H1 (cell line): Measurements from ENCODE around the gene NSD2. TPM values are rescaled to one million over a fixed set of nuclear protein-coding genes. Genes with fewer than 3 reads are reported as not detected.
"Not testable (repeated sequence)": the region's sequence is repeated elsewhere in the genome, so short reads cannot be mapped to it uniquely, and the experiment has no call there.

Experiments
- CTCF ChIA-PET: fragments of 300-600 bp; sonication (Branson Sonifier 250); formaldehyde crosslinking; loops from one replicate; lab custom pipeline; 2021; ENCODE audit not compliant: partially characterized antibody; lab: Charles Lee
- POLR2A ChIA-PET: fragments of 300-600 bp; sonication (Branson Sonifier 250); formaldehyde crosslinking; loops from one replicate; lab custom pipeline; 2021; ENCODE audit warnings: inconsistent platforms; ENCODE audit not compliant: partially characterized antibody; lab: Charles Lee
- DNase-seq, 2 experiments: peaks; one replicate each; pipeline versions ENCODE4 v3.0.0 to v3.0.0-alpha.2; 2010 to 2022; ENCODE audit warnings: low spot score in 2 of 2, low read depth in 1 of 2, mixed read lengths in 1 of 2
- FAIRE-seq: peaks from 2 replicates; lab custom pipeline; 2011; peaks lifted over from hg19 to GRCh38; lab: Jason Lieb, UNC
- H2AFZ ChIP-seq: 2 replicates; pipeline ENCODE4 v1.8.1; 2012; ENCODE audit warnings: low read length, inconsistent platforms
- H2AK5ac ChIP-seq: 2 replicates; pipeline ENCODE4 v1.6.1; 2013; ENCODE audit warnings: low read depth, low read length
- H2BK120ac ChIP-seq: replicated peaks from 2 replicates; pipeline ENCODE3; 2013; ENCODE audit warnings: low read depth, low read length, inconsistent platforms
- H2BK12ac ChIP-seq: 2 replicates; pipeline ENCODE4 v1.6.1; 2013; ENCODE audit warnings: low read depth, low read length
- H2BK15ac ChIP-seq: 2 replicates; pipeline ENCODE4 v1.6.1; 2013; ENCODE audit warnings: low read length
- H2BK20ac ChIP-seq: 2 replicates; pipeline ENCODE4 v1.6.1; 2013; ENCODE audit warnings: low read length
- H2BK5ac ChIP-seq: 2 replicates; pipeline ENCODE4 v1.6.1; 2013; ENCODE audit warnings: low read depth, low read length
- H3K14ac ChIP-seq: 2 replicates; pipeline ENCODE4 v1.6.1; 2013; ENCODE audit warnings: inconsistent platforms; ENCODE audit not compliant: insufficient read length
- H3K18ac ChIP-seq: 2 replicates; pipeline ENCODE4 v1.6.1; 2013; ENCODE audit warnings: low read length; ENCODE audit errors: extremely low read depth
- H3K23ac ChIP-seq: 2 replicates; pipeline ENCODE4 v1.6.1; 2013; ENCODE audit warnings: inconsistent platforms; ENCODE audit not compliant: insufficient read length
- H3K23me2 ChIP-seq: 2 replicates; pipeline ENCODE4 v1.6.1; 2013; ENCODE audit warnings: low read depth, low read length
- H3K27ac ChIP-seq: 2 replicates; pipeline ENCODE4 v1.6.1; 2011; ENCODE audit warnings: low read depth, low read length, inconsistent platforms
- H3K27me3 ChIP-seq, 4 experiments: replicated peaks in 1 of 4; 1 replicate in 1 of 4; 2 replicates in 3 of 4; pipeline versions ENCODE4 v1.6.1 to v1.8.1; 2011 to 2013; ENCODE audit warnings: low read length in 3 of 4, mild to moderate bottlenecking in 3 of 4, inconsistent platforms in 2 of 4, mixed read lengths in 2 of 4, moderate library complexity in 1 of 4; ENCODE audit not compliant: control insufficient read depth in 3 of 4, insufficient read depth in 3 of 4; ENCODE audit errors: extremely low read depth in 1 of 4
- H3K36me3 ChIP-seq, 4 experiments: 2 replicates each; pipeline versions ENCODE4 v1.6.1 to v1.8.1; 2011 to 2013; ENCODE audit warnings: mild to moderate bottlenecking in 4 of 4, low read length in 3 of 4, moderate library complexity in 2 of 4, control low read depth in 1 of 4, inconsistent platforms in 1 of 4; ENCODE audit not compliant: insufficient read depth in 4 of 4, control insufficient read depth in 2 of 4
- H3K4ac ChIP-seq: replicated peaks from 2 replicates; pipeline ENCODE3; 2013; ENCODE audit warnings: low read length, low read depth, mixed read lengths, inconsistent platforms; ENCODE audit not compliant: insufficient read length
- H3K4me1 ChIP-seq, 4 experiments: replicated peaks in 1 of 4; 1 replicate in 1 of 4; 2 replicates in 3 of 4; pipeline versions ENCODE4 v1.6.1 to v1.8.1; 2011 to 2013; ENCODE audit warnings: low read length in 3 of 4, inconsistent platforms in 2 of 4, mixed read lengths in 1 of 4; ENCODE audit not compliant: insufficient read depth in 4 of 4, control insufficient read depth in 3 of 4
- H3K4me2 ChIP-seq, 2 experiments: 2 replicates each; pipeline versions ENCODE4 v1.6.1 to v1.8.1; 2011 to 2013; ENCODE audit warnings: low read depth in 2 of 2, low read length in 2 of 2, control low read depth in 1 of 2, inconsistent platforms in 1 of 2, mild to moderate bottlenecking in 1 of 2; ENCODE audit not compliant: insufficient read depth in 1 of 2
- H3K4me3 ChIP-seq, 4 experiments: fragments of 200-600, 300-600 bp in 1 of 4; sonication (generic), shearing (Covaris generic), sonication (Bioruptor Twin) in 1 of 4; 2 replicates each; pipeline versions ENCODE4 v1.5.1 to v1.8.1; 2011 to 2016; ENCODE audit warnings: low read length in 4 of 4, low read depth in 3 of 4, control low read depth in 2 of 4, inconsistent platforms in 2 of 4, mild to moderate bottlenecking in 2 of 4, mixed read lengths in 1 of 4, moderate library complexity in 1 of 4; ENCODE audit not compliant: insufficient read depth in 2 of 4; ENCODE audit errors: extremely low read depth in 1 of 4
- H3K56ac ChIP-seq: replicated peaks from 2 replicates; pipeline ENCODE3; 2013; ENCODE audit warnings: low read depth, mild to moderate bottlenecking, mixed read lengths, low read length, inconsistent platforms; ENCODE audit not compliant: insufficient read length
- H3K79me1 ChIP-seq: 2 replicates; pipeline ENCODE4 v1.6.1; 2013; ENCODE audit warnings: low read depth, low read length, control low read depth
- H3K79me2 ChIP-seq, 2 experiments: 2 replicates each; pipeline versions ENCODE4 v1.6.1 to v1.8.1; 2012 to 2013; ENCODE audit warnings: low read length in 2 of 2, mild to moderate bottlenecking in 2 of 2, inconsistent platforms in 1 of 2; ENCODE audit not compliant: insufficient read depth in 2 of 2, control insufficient read depth in 1 of 2
- H3K9ac ChIP-seq, 4 experiments: replicated peaks in 1 of 4; 1 replicate in 1 of 4; 2 replicates in 3 of 4; pipeline versions ENCODE4 v1.6.1 to v1.8.1; 2011 to 2013; ENCODE audit warnings: low read depth in 3 of 4, low read length in 3 of 4, control low read depth in 2 of 4, mild to moderate bottlenecking in 2 of 4, moderate library complexity in 2 of 4, inconsistent platforms in 1 of 4; ENCODE audit errors: extremely low read depth in 1 of 4
- H3K9me3 ChIP-seq, 2 experiments: 2 replicates each; pipeline versions ENCODE4 v1.6.1 to v1.8.1; 2012 to 2013; ENCODE audit warnings: mild to moderate bottlenecking in 2 of 2, moderate library complexity in 2 of 2, control low read depth in 1 of 2, inconsistent platforms in 1 of 2, low read depth in 1 of 2, low read length in 1 of 2, mixed read lengths in 1 of 2; ENCODE audit not compliant: insufficient read depth in 2 of 2
- H4K20me1 ChIP-seq, 2 experiments: replicated peaks in 1 of 2; 2 replicates each; pipeline versions ENCODE3 to v1.8.1; 2011 to 2013; ENCODE audit warnings: inconsistent platforms in 2 of 2, low read length in 2 of 2, mild to moderate bottlenecking in 1 of 2; ENCODE audit not compliant: insufficient read depth in 2 of 2, control insufficient read depth in 1 of 2
- H4K5ac ChIP-seq: 2 replicates; pipeline ENCODE4 v1.6.1; 2013; ENCODE audit warnings: low read length, low read depth, mixed read lengths, inconsistent platforms; ENCODE audit not compliant: insufficient read length
- H4K8ac ChIP-seq: 2 replicates; pipeline ENCODE4 v1.8.0; 2013; ENCODE audit warnings: mild to moderate bottlenecking, moderate library complexity, low read length, inconsistent platforms; ENCODE audit not compliant: insufficient read depth; ENCODE audit errors: extremely low read depth
- H4K91ac ChIP-seq: replicated peaks from 2 replicates; pipeline ENCODE3; 2013; ENCODE audit warnings: low read length, mixed read lengths, inconsistent platforms; ENCODE audit not compliant: insufficient read length
- WGBS, 2 experiments: shearing (Covaris generic) in 1 of 2; methylation state at CpG; one replicate each; pipeline versions ENCODE4 v1.1.6 to v1.1.7; 2013 to 2015; ENCODE audit warnings: low lambda C conversion rate in 2 of 2, mixed read lengths in 2 of 2, inconsistent platforms in 1 of 2, low coverage in 1 of 2, missing lambda C conversion rate in 1 of 2; ENCODE audit not compliant: insufficient replicate concordance in 2 of 2, insufficient coverage in 1 of 2, insufficient read length in 1 of 2; ENCODE audit errors: extremely low coverage in 1 of 2, missing lambda C conversion rate in 1 of 2; 5-methylcytosine and 5-hydroxymethylcytosine counted together
- polyA plus RNA-seq, 7 experiments: library from polyadenylated mRNA; depleted of rRNA in 3 of 7; stranded (reverse) in 5 of 7; unstranded in 2 of 7; fragments of >200 nt in 5 of 7; fragments of 200-250 nt in 2 of 7; gene quantifications; 1 replicate in 5 of 7; 2 replicates in 1 of 7; 4 replicates in 1 of 7; pipeline versions ENCODE4 v1.2.1 to v1.2.3, GENCODE V29; 2011 to 2013; ENCODE audit warnings: missing spikeins in 2 of 7, mixed read lengths in 2 of 7
- total RNA-seq: library from RNA; stranded (reverse); fragmentation: NEBNext Ultra II Directional; extraction: Animal tissue kit (Norgen Biotek cat#: 25700); gene quantifications from 2 replicates; pipeline ENCODE4 v1.2.1, GENCODE V29; 2021

Gene NSD2
- total and polyA plus RNA-seq, 2 of the 8 experiments (the other 6 are each of a cell fraction or from before 2014, with no cell fraction given), result 26.7 to 129 TPM

- H3K14ac ChIP-seq, H4K8ac ChIP-seq, H3K18ac ChIP-seq, H2AFZ ChIP-seq, H3K4ac ChIP-seq, H3K79me1 ChIP-seq, H2BK20ac ChIP-seq, H3K4me3 ChIP-seq, H3K4me1 ChIP-seq, H2BK120ac ChIP-seq, H2AK5ac ChIP-seq, H2BK15ac ChIP-seq, H3K56ac ChIP-seq, H3K4me2 ChIP-seq, FAIRE-seq, CTCF ChIA-PET, H3K9me3 ChIP-seq, H3K23ac ChIP-seq, H4K91ac ChIP-seq, H4K5ac ChIP-seq, H2BK5ac ChIP-seq, H3K27me3 ChIP-seq, DNase-seq, H3K27ac ChIP-seq, H3K23me2 ChIP-seq, H3K9ac ChIP-seq, H2BK12ac ChIP-seq: not testable (repeated sequence)
- Histone ChIP-seq H3K36me3 (peaks cover 0 to 11% (median 2%) of the 10 kb centered on the region in 4 experiments; a peak in 3 of 8 replicates), H3K79me2 (peaks cover 14 to 94% of the 10 kb centered on the region in 2 experiments), H4K20me1 (peaks cover 9 to 11% of the 10 kb centered on the region in 2 experiments)
- POLR2A ChIA-PET, result interaction anchor here (1.2 kb wide), 1 partner anchor 10 kb away, joined by 3 read pairs; no protein-coding TSS in a partner anchor
- WGBS, 2 experiments, result 83% methylated on average over 4 of the region's 4 CpGs; no CpG with 5 or more reads in 1 of the 2 experiments
Observed at GRCh38 chr4:1999308-1999707, 128.1 kb downstream of the NSD2 start.

- H3K9ac ChIP-seq, H4K5ac ChIP-seq, H2BK20ac ChIP-seq, H2BK15ac ChIP-seq, H3K18ac ChIP-seq, H3K27ac ChIP-seq, H2BK5ac ChIP-seq, H4K8ac ChIP-seq, H3K14ac ChIP-seq, H3K4me2 ChIP-seq, H3K4me3 ChIP-seq, H3K27me3 ChIP-seq, H2BK12ac ChIP-seq, H3K56ac ChIP-seq, H2AFZ ChIP-seq, FAIRE-seq, H3K4ac ChIP-seq, CTCF ChIA-PET, H4K91ac ChIP-seq, H3K23me2 ChIP-seq, DNase-seq, H2AK5ac ChIP-seq, H3K4me1 ChIP-seq, POLR2A ChIA-PET, H3K9me3 ChIP-seq, H2BK120ac ChIP-seq, H3K23ac ChIP-seq: not testable (repeated sequence)
- WGBS, 2 experiments, result 97% methylated on average over 2 of the region's 2 CpGs; no CpG with 5 or more reads in 1 of the 2 experiments
- peaks cover 0 to 13% (median 3%) of the 10 kb centered on the region in 4 experiments; a peak in 4 of 8 replicates for H3K36me3 ChIP-seq
- peaks cover 14 to 20% of the 10 kb centered on the region in 2 experiments for H4K20me1 ChIP-seq
- peaks cover 14% of the 10 kb centered on the region for H3K79me1 ChIP-seq
- H3K79me2 ChIP-seq, result peaks cover 34 to 97% of the 10 kb centered on the region in 2 experiments
Observed at GRCh38 chr4:2003361-2003760, 132.2 kb downstream of the NSD2 start.
